Psoas muscle (tissue), 8 donors: Measurements from ENCODE around the gene SDK2. TPM values are rescaled to one million over a fixed set of nuclear protein-coding genes. Genes with fewer than 3 reads are reported as not detected.

Experiments
- ATAC-seq, 4 donors: fragments of 200-7000 bp; cut with Tn5 transposase; one replicate each; pipeline ENCODE4 v1.9.1; 2020; ENCODE audit warnings: moderate library complexity in 3 of 4, mild to moderate bottlenecking in 2 of 4
- DNase-seq, 2 donors: peaks; one replicate each; pipeline ENCODE4 v3.0.0-alpha.2; 2020
- H3K27ac ChIP-seq: fragments of 200-600 bp; one replicate; pipeline ENCODE4 v1.8.0; 2022
- H3K27me3 ChIP-seq, 3 donors: fragments of 200-600 bp in 1 of 3; one replicate each; pipeline versions ENCODE4 v1.6.1 to v1.8.0; 2013 to 2022; ENCODE audit warnings: low read length in 2 of 3, mild to moderate bottlenecking in 2 of 3, moderate library complexity in 1 of 3; ENCODE audit not compliant: insufficient read depth in 3 of 3
- H3K36me3 ChIP-seq, 2 donors: fragments of 200-600 bp in 1 of 2; one replicate each; pipeline versions ENCODE4 v1.6.1 to v1.8.0; 2013 to 2022; ENCODE audit warnings: low read depth in 1 of 2, mild to moderate bottlenecking in 1 of 2, moderate library complexity in 1 of 2; ENCODE audit not compliant: insufficient read depth in 1 of 2
- H3K4me1 ChIP-seq: fragments of 200-600 bp; one replicate; pipeline ENCODE4 v1.8.0; 2022
- H3K4me3 ChIP-seq: fragments of 200-600 bp; one replicate; pipeline ENCODE4 v1.8.0; 2022; ENCODE audit warnings: mild to moderate bottlenecking
- H3K9me3 ChIP-seq: fragments of 200-600 bp; one replicate; pipeline ENCODE4 v1.8.0; 2022
- WGBS, 3 donors: extraction: QIAGEN DNeasy Blood & Tissue Kit; methylation state at CpG; one replicate each; pipeline versions ENCODE4 v1.1.6 to v1.1.7; 2013; 5-methylcytosine and 5-hydroxymethylcytosine counted together
- intact Hi-C, 2 donors: fragments of 100-400 bp; cut with DNase I; formaldehyde crosslinking; loops; one replicate each; pipeline versions ENCODE4 v1.11.0 to v1.14.2; 2022
- polyA plus RNA-seq, 3 donors: library from polyadenylated mRNA; stranded (reverse); fragments of 200-250 nt; gene quantifications; one replicate each; pipeline ENCODE4 v1.2.3, GENCODE V29; 2013
- total RNA-seq, 4 donors: library from RNA; stranded (reverse); fragmentation: NEBNext Ultra II Directional in 2 of 4; extraction: Animal tissue kit (Norgen Biotek cat#: 25700) in 2 of 4; gene quantifications; one replicate each; pipeline versions ENCODE4 v1.2.1 to v1.2.4, GENCODE V29; 2021 to 2023
- TF ChIP-seq, protein P1 (sequence below): fragments of 200-600 bp; IDR thresholded peaks from one replicate; pipeline ENCODE4 v1.8.0; 2022; ENCODE audit warnings: antibody characterized with exemption
- donor health status: healthy with polysubstance abuse.
- donor health status: DM: no; HTN: no; CAD: no; lungs with moderate emphysema.
- donor health status: Bipolar disorder and iron deficiency.
- donor health status: healthy.
- donor health status: DM: yes; HTN: yes; CAD: no.
- donor health status: DM: no; HTN: no; CAD: no.
- donor health status: DM: no; HTN: no; CAD: no.
- donor health status: DM: yes; HTN: yes; CAD: no.

Gene SDK2
- total and polyA plus RNA-seq, 7 donors: 0.04 to 2.8 (median 0.24) TPM

- Histone ChIP-seq H3K4me1 (no peaks in the 10 kb centered on the region), H3K27me3 (peaks cover 0 to 50% (median 7%) of the 10 kb centered on the region in 3 donors), H3K4me3 (peak overlapping the region; percentile 64), H3K9me3 (no peaks in the 10 kb centered on the region), H3K36me3 (no peaks in the 10 kb centered on the region), H3K27ac (no peak overlapping the region)
- TF ChIP-seq, protein P1, sequence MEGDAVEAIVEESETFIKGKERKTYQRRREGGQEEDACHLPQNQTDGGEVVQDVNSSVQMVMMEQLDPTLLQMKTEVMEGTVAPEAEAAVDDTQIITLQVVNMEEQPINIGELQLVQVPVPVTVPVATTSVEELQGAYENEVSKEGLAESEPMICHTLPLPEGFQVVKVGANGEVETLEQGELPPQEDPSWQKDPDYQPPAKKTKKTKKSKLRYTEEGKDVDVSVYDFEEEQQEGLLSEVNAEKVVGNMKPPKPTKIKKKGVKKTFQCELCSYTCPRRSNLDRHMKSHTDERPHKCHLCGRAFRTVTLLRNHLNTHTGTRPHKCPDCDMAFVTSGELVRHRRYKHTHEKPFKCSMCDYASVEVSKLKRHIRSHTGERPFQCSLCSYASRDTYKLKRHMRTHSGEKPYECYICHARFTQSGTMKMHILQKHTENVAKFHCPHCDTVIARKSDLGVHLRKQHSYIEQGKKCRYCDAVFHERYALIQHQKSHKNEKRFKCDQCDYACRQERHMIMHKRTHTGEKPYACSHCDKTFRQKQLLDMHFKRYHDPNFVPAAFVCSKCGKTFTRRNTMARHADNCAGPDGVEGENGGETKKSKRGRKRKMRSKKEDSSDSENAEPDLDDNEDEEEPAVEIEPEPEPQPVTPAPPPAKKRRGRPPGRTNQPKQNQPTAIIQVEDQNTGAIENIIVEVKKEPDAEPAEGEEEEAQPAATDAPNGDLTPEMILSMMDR: no peak
- intact Hi-C loops: no loop called here
- ATAC-seq (peak in 1 of 4 donors; percentile 7), DNase-seq (no peak)
- WGBS, 3 donors: 0 to 2% (median 1%) methylated on average over 11 to 13 of the region's 13 CpGs
These were observed 447 bp downstream of the SDK2 start for GRCh38 chr17:73643852-73644144.

DNA sequence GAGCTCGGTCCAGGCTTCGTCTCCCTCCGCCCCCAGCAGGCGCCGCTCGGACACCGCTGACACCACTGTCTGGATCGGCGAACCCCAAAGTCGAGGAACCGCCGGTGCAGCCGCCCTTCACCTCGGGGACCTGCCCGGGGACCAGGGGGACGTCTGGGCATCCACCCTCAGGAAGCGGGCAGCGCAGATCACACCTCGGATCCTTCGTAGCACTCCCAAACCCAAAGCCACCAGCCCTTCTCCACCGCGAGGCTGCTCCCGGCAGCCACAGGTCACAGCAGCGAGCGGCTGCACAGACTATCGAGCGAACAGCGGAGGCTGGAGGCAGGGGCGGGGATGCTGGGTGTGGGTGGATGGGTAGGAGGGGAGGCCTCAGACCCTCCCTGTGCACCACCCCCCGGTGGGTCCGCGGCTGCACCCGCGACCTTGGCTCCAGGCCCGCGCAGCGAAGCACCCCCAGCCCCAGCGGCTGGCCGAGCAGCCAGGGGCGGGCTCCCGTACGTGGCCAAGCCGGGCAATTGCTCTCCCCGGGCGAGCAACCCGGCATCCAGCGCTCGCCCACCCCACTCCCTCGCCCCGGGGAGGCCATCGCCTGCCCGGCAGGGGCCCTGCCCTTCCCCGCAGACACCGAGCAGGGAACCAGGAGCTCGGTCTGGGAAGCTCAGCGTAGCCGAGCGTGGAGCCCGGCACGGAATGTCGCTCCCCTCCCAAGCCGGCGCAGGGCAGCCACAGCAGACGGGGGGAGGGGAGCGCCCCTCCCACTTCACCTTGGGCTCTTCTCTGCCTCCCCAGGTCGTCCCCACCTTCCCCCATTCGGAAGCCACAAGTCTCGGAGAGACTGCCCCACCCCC lies 1.0 kb downstream of the SDK2 start:
- no peaks in the 10 kb centered on the region for H3K9me3 ChIP-seq
- no peaks in the 10 kb centered on the region for H3K36me3 ChIP-seq
- H3K4me3 ChIP-seq: peak overlapping the region; percentile 64
- intact Hi-C loops: no loop called here
- no peaks in the 10 kb centered on the region for H3K4me1 ChIP-seq
- peaks cover 0 to 50% (median 7%) of the 10 kb centered on the region in 3 donors for H3K27me3 ChIP-seq
- WGBS, 3 donors: 1 to 2% (median 2%) methylated on average over 50 to 68 of the region's 68 CpGs
- DNase-seq (peak in 1 of 2 donors; percentile 50), ATAC-seq (peak; percentile 23 to 48 (median 37))
- no peak overlapping the region for H3K27ac ChIP-seq
- TF ChIP-seq, protein P1: no peak

GRCh38 chr17:73642659-73643000 lies 1.6 kb downstream of the SDK2 start:
- no peak for DNase-seq
- Histone ChIP-seq H3K4me1 (no peaks in the 10 kb centered on the region), H3K36me3 (no peaks in the 10 kb centered on the region), H3K27me3 (peaks cover 0 to 45% (median 7%) of the 10 kb centered on the region in 3 donors), H3K27ac (no peak overlapping the region), H3K4me3 (no peak overlapping the region), H3K9me3 (no peaks in the 10 kb centered on the region)
- no peak for ATAC-seq
- intact Hi-C loops: no loop called here
- 45 to 50% (median 49%) methylated on average over 11 of the region's 11 CpGs for WGBS, 3 donors
- TF ChIP-seq, protein P1: no peak

- intact Hi-C loops: no loop called here
- H3K27ac ChIP-seq: no peak overlapping the region
These were observed 2.2 kb downstream of the SDK2 start for GRCh38 chr17:73641826-73642600.

More at GRCh38 chr17:73641826-73642600, 2.2 kb downstream of the SDK2 start:
- 55 to 72% (median 59%) methylated on average over 12 of the region's 12 CpGs for WGBS, 3 donors
- ATAC-seq (no peak), DNase-seq (peak in 1 of 2 donors; percentile 34)
- Histone ChIP-seq H3K4me1 (no peaks in the 10 kb centered on the region), H3K36me3 (no peaks in the 10 kb centered on the region), H3K4me3 (no peak overlapping the region), H3K9me3 (no peaks in the 10 kb centered on the region), H3K27me3 (peaks cover 0 to 41% (median 7%) of the 10 kb centered on the region in 3 donors)
- TF ChIP-seq, protein P1: no peak
